ENCODE measurements around the gene CALCOCO2. TPM values are rescaled to one million over a fixed set of nuclear protein-coding genes. Genes with fewer than 3 reads are reported as not detected.

Gene CALCOCO2
- total and polyA plus RNA-seq, 2 of the 13 experiments (the other 11 are each of a cell fraction or from before 2014, with no cell fraction given), result 72.9 to 111 TPM

GRCh38 chr17:48799069-48799723 lies 31.6 kb upstream of the CALCOCO2 start (continued):
- TF ChIP-seq ZNF772 (CRISPR knock-in tag; IDR thresholded peaks at IDR 0.05) (0 out of 2 replicates have a peak, but pooled peaks have one; percentile 23), ZFP91 (CRISPR knock-in tag; IDR thresholded peaks at IDR 0.05; ENCODE audit: borderline replicate concordance) (peak; percentile 14; the same call in 1 of the 2 replicates), TEF (CRISPR knock-in tag; IDR thresholded peaks at IDR 0.05) (no peak), KDM6A (CRISPR knock-in tag; IDR thresholded peaks at IDR 0.05; ENCODE audit: low read depth) (peak; percentile 40; the same call in 1 of the 2 replicates), KDM3A (CRISPR knock-in tag; IDR thresholded peaks at IDR 0.05; ENCODE audit: low read depth) (no peak), E2F1 (CRISPR knock-in tag; IDR thresholded peaks at IDR 0.05) (no peak), ZNF260 (CRISPR knock-in tag; IDR thresholded peaks at IDR 0.05; ENCODE audit: borderline replicate concordance, low read depth) (no peak), MYPOP (CRISPR knock-in tag; IDR thresholded peaks at IDR 0.05) (0 out of 2 replicates have a peak, but pooled peaks have one; percentile 41), ZSCAN21 (CRISPR knock-in tag; IDR thresholded peaks at IDR 0.05; ENCODE audit: borderline replicate concordance) (0 out of 2 replicates have a peak, but pooled peaks have one; percentile 34), SOX6 (IDR thresholded peaks at IDR 0.05) (no peak), SOX6 (CRISPR knock-in tag; IDR thresholded peaks at IDR 0.05) (no peak; the same call in 1 of the 2 replicates), FLYWCH1 (CRISPR knock-in tag; IDR thresholded peaks at IDR 0.05) (peak; percentile 65; the same call in 1 of the 2 replicates), HNF4A (CRISPR knock-in tag; IDR thresholded peaks at IDR 0.05) (0 out of 2 replicates have a peak, but pooled peaks have one; percentile 40), CBX2 (IDR thresholded peaks at IDR 0.05; ENCODE audit: low read depth, low read length) (0 out of 2 replicates have a peak, but pooled peaks have one; percentile 21), CBX2 (CRISPR knock-in tag; IDR thresholded peaks at IDR 0.05; ENCODE audit: low read depth) (no peak), SKIL (CRISPR knock-in tag; IDR thresholded peaks at IDR 0.05; ENCODE audit: borderline replicate concordance) (0 out of 2 replicates have a peak, but pooled peaks have one; percentile 38), TBX3 (IDR thresholded peaks at IDR 0.05; ENCODE audit: borderline replicate concordance) (peak; percentile 47; the same call in 1 of the 2 replicates), ARID5B (CRISPR knock-in tag; IDR thresholded peaks at IDR 0.05) (peak; percentile 52; the same call in 1 of the 2 replicates)
